ENCODE data around the gene SEPTIN1. TPM values are rescaled to one million over a fixed set of nuclear protein-coding genes. Genes with fewer than 3 reads are reported as not detected.

SEPTIN1 gene
- total and polyA plus RNA-seq, 12 donors: 0.11 to 19.8 (median 2.8) TPM; not detected in 1

GRCh38 chr16:30414159-30414558 lies 31.8 kb upstream of the SEPTIN1 start:
- TF ChIP-seq CTCF (IDR thresholded peaks at IDR 0.05) (no peak), POLR2A (IDR thresholded peaks at IDR 0.05) (no peak)
- intact Hi-C loops (cut with DNase I): no loop called here
- Histone ChIP-seq H3K4me1 (replicated peaks in 1 of 2) (peaks cover 18 to 36% of the 10 kb centered on the region in 2 donors), H3K4me3 (no peak overlapping the region), H3K27me3 (no peaks in the 10 kb centered on the region), H3K27ac (peak overlapping the region in 4 of 5 donors; percentile 37 to 81 (median 78)), H3K9me3 (replicated peaks in 1 of 3) (no peaks in the 10 kb centered on the region), H3K36me3 (replicated peaks in 1 of 2) (no peaks in the 10 kb centered on the region)
- DNase-seq: peak; percentile 58 to 84 (median 77)
- WGBS, 4 donors: 56 to 84% (median 71%) methylated on average over 4 to 5 of the region's 5 CpGs

GRCh38 chr16:30413112-30413806 lies 30.9 kb upstream of the SEPTIN1 start:
- H3K4me1 ChIP-seq (replicated peaks in 1 of 2): peaks cover 26 to 42% of the 10 kb centered on the region in 2 donors
- H3K9me3 ChIP-seq (replicated peaks in 1 of 3): no peaks in the 10 kb centered on the region
- H3K27me3 ChIP-seq: no peaks in the 10 kb centered on the region
- intact Hi-C loops (cut with DNase I): no loop called here
- 51 to 66% (median 61%) methylated on average over 6 of the region's 6 CpGs for WGBS, 4 donors
- no peak overlapping the region for H3K4me3 ChIP-seq
- DNase-seq: no peak
- no peak for TF ChIP-seq CTCF (IDR thresholded peaks at IDR 0.05)
- no peak for TF ChIP-seq POLR2A (IDR thresholded peaks at IDR 0.05)
- peak overlapping the region; percentile 19 to 81 (median 76) for H3K27ac ChIP-seq
- no peaks in the 10 kb centered on the region for H3K36me3 ChIP-seq (replicated peaks in 1 of 2)

- peak; percentile 91 to 96 (median 93) for DNase-seq
- no peak for TF ChIP-seq POLR2A (IDR thresholded peaks at IDR 0.05)
- peak; percentile 88 to 95 (median 94) for TF ChIP-seq CTCF (IDR thresholded peaks at IDR 0.05)
- Histone ChIP-seq H3K9me3 (replicated peaks in 1 of 3) (no peaks in the 10 kb centered on the region), H3K36me3 (replicated peaks in 1 of 2) (no peaks in the 10 kb centered on the region), H3K27ac (peak overlapping the region in 2 of 5 donors; percentile 41 to 92), H3K27me3 (no peaks in the 10 kb centered on the region), H3K4me3 (no peak overlapping the region), H3K4me1 (replicated peaks in 1 of 2) (peaks cover 33 to 36% of the 10 kb centered on the region in 2 donors)
- intact Hi-C loops (cut with DNase I): loop anchor here in 1 of 2 donors (10.0 kb wide), 2 partner anchors 55 to 305 kb away; no protein-coding TSS in a partner anchor
- WGBS, 4 donors: 26 to 36% (median 30%) methylated on average over 13 to 15 of the region's 15 CpGs
Observed at GRCh38 chr16:30409125-30410060, 27.0 kb upstream of the SEPTIN1 start.
